ENCODE results near the gene CXCL14.

CXCL14 gene

DNA sequence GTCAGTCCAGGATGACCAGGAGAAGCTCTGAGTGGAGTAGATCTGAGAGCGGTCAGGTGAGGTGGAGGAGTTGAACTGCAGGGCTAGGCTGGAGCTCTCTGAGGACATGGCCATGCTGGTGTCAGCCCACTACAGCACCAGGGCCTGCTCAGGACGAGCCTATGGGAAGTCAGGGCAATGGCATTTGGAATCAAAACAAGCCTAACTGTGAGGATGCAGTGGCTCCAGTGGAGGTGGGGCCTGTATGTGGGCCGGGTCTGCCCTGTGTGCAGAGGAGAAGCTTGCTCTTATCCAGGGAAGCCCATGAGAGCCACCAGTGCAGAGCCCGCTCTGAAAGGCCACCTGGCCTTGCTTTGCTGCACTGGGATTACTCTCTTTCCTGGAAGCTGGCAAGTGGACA is 11.1 kb downstream of the CXCL14 start:
- no peak for DNase-seq (ENCODE audit: low read depth)

DNA sequence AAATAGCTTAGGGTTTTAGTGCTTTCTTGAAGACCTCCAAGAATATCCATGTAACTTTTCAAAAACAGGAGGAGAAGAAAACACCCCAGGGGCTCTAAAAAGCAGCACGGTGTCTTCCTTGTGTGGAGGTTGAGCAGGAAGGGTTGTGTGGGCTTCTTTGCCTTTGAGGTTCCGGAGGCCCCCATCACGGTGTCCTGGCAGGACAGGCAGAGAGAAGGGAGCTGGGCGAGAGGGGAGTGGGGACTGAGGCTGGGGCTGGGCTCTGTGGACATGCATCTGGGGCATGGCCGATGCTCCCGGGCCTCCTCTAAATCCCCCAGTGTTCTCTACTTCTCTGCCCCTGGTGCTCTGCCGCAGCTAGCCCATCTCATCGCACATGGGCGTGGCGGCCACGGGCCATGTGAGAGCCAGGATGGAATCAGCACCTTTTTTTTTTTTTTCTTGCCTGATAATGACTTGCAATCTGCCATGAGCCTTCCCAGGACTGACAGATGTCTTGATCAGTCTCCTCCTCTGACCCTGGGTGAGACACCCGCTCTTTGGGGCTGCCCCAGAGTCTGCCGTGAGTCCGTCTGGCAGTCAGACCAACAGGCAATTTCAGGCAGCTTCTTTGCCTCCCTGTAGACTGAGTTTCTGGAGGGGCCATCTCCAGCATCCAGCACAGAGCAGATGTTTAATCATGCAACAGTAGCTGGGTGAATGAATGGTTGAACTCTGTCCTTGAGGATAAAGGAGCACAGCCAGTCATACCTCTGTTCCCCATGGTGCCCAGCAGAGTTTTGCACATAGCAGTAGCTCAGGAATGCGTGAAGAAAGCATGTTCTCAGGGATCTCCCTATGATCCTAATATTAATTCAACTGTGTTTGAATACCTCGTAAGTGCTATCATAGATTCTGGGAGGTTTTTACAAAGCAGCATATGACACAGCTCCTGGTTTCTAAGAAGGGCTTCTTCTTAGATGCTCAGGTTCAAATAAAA is 12.1 kb downstream of the CXCL14 start:
- DNase-seq (ENCODE audit: low read depth) = no peak

DNA sequence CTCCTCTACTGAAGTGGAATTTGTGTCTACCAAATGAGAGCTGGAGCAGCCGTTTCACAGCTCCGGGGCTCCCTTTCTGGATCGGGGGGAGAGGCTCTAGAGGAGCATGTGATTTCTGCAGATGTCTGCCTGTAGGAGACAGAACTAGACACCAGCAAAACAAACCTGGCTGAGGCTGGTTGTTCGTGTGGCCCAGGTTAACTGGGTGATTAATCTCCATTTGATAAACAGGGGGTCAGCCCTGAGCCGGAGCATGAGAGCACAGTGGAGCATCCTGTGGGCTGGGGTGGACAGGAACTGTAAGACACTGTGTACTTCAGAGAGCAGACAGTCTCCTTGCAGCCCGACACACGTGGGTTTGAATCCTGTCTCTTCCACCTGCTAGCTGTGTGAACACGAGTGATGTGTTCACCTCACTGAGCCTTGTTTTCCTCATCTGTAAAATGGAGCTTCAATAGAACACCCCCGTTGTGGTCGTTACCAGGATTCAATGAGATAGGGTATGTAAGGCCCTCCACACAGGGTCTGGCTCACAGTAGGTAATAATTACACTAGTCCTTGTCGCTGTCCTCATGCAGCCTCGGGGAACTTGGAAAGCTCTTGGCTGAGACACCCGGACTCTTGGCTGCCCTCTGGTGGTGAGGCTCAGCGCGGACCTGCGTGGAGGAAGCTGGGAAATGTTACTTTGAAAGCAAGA is 12.9 kb downstream of the CXCL14 start:
- DNase-seq (ENCODE audit: low read depth) = no peak

DNA sequence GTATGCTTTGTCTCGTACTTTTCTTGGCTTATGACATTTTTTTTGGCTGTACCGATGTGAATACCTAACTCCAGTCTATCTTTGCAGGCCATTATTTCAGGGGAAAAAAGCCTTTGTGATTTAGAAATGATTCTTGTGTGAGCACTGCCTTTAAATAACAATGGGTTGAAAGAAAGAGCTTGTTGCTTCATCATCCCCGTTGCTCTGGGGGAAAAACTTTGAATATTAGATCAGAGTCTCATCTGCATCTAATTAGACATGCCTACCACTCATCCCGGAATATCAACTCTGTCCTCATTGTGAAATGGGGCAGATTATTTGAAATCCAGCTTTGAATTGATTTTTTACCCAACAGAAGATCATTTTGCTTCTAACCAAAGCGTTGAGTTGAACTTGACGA is 13.5 kb downstream of the CXCL14 start:
- no peak for DNase-seq (ENCODE audit: low read depth)

DNA sequence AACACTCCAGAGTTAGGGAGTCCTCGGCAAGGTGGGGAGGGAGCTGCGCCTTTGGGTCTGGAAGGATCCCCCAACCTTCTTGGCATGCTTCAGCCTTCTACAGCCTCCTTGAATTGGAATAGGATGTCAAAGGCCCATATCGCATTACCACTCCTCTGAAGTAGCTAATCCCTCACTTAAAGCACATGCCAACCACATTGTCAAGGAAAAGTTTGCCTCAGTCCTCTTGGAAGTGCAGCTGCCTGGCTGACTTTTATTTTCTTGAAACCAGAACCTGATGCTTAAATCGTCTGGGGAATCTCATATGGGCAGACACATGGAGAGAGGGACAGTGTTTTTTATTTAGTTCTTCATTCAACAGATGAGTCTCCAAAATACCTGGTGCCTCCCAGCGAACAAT is 14.5 kb downstream of the CXCL14 start:
- DNase-seq (ENCODE audit: low read depth) = no peak

DNA sequence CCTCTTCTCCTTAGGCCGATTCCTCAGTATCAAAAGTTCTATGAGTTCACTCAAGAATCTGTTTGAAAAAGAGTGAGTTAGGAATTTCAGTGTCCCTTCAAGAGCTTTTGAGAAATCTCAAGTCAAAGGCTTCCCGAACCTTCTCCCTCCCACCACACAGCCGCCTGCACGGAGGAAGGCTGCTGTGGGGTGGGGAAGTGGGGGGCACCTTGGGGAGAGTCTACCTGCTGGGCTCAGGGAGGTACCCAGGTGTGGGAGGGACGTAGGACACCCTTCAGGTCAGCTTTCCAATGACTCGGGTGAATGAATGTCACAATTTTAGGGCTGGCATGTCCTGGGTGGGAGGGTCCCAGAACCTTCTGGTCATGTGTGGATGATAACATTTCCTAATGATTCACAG is 17.5 kb downstream of the CXCL14 start:
- DNase-seq (ENCODE audit: low read depth) = no peak

DNA sequence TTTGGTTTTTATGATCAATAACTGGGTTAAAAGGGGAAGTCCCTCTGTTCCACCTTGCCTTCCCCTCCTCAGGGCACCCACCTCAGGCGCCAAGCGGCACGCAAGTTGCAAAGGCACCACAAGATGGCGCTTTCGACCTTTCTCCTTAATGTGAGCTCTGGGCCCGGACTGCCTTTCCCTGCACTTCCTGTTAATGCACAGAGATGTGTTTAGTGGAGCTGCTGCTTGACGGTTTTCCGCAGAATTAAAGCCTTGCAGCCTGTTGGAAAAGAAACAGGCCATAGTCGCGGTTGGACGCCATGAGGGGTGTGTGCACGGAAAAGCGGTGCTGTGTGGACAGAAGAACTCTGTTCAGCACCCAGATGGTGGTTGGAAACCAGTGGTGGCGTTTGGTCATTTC is 17.9 kb downstream of the CXCL14 start:
- DNase-seq (ENCODE audit: low read depth) = no peak

DNA sequence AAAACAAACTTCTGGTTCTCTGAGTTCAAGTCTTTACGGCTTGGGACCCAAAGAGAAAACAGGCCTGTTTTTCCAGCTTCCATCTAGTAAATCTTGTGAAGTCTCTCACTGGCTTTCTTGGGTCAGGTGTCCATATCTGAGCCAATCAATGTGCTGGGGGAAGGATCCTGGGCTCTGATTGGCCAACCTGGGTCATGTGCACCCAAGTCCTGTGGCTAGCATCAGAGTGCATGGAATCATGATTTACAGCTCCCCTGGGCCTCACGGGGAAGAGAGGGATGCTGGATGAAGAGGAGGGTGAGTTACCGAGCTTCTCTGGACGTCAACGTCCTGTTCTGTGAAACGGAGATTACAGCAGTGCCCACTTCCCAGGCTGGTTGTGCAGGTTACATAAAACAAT is 19.4 kb downstream of the CXCL14 start:
- DNase-seq (ENCODE audit: low read depth) = no peak

DNA sequence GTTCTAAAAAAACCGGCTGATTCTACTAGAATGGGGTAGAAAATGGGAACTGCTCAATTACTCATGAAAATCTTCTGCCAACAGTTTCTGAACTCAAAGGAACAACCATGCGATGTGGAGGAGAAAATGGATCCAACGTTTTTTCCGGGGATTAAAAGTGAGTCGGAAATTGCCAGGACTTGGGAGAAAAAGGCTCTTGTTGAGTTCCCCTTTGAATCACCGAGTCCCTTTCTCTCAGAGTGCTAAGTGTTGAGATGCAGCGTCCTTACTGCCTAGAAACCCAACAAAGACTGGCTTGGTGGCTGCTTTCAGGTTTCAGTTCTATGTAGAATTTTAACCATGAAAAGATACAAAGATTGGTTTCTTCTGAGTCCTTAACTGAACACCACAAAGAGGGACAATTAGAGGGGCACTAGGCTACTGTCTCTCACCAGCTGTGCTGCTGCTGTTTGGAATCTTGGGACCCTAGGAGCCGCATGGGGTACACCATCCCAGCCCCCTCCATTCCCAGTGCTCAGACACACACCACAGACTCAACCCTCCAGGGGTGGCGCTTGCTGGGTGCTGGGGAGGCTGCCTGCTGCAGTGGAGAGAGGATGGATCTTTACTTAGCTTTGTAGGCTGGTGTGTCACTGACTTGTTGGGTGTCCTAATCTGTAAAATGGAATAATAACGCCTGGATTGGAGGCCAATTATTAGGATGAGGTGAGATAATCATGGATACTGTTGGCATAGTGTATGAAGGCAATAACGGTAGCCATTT is 21.5 kb downstream of the CXCL14 start:
- no peak for DNase-seq (ENCODE audit: low read depth)

DNA sequence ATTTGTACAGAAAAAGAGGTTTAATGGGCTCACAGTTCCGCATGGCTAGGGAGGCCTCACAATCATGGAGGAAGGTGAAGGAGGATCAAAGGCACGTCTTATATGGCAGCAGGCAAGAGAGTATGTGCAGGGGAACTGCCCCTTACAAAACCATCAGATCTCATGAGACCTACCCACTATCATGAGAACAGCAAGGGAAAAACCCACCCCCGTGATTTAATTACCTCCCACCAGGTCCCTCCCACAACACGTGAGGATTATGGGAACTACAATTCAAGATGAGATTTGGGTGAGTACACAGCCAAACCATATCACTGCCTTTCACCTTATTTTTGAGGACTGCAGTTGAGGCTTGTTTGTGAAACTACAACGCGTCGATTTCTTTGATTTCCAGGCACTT is 22.2 kb downstream of the CXCL14 start:
- DNase-seq (ENCODE audit: low read depth) = no peak

DNA sequence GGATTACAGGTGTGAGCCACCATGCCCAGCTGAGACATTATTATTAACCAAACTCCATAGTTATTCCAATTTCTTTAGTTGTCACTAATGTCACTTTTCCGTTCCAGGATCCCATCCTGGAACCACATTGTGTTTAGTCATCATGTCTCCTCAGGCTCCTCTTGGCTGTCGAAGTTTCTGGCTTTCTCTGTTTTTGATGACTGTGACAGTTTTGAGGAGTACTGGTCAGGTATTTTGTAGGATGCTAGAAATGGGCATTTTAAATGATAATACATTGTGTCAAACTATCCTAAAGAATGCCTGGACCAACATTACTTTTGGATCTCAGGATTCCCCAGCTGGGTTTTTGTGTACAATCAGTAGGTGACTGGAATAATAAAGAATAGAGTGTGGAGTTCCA is 23.3 kb downstream of the CXCL14 start:
- DNase-seq (ENCODE audit: low read depth) = no peak

DNA sequence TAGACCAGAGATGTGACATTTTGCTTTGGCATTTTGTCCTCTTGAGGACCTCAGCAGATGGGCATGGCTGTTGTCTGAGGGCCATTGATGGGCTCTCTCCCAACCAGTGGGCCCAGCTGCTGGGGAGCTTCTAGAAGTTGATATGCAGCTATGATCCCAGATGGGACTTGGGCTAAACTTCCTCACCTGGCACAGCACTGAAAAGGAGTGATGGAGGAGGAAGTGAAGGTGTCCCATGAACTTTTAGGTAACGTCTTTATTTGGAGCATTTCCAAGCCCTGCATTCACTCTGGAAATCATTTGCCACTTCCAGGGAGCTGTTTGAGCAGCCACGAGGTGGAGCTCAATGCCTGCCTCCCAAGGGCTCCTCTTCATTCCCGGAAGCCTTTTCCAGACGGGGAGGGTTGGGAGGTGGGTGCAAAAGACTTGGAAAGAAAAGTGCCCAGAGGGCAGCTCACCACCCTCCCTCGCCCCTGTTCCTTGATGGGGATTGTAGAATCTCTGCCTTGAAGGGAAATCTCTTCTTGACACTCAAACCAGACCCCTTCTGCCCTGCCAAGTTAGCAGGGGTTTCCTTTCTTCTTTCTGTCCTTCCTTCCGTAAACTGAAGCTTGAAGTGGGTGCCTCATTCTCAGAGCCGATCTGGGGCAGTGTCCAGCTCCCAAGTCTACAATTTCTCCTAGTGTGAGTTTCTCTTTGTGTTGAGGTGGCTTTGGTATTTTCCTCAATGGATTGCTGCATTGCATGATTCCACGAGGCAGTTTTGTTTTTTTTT is 24.9 kb downstream of the CXCL14 start:
- no peak for DNase-seq (ENCODE audit: low read depth)

DNA sequence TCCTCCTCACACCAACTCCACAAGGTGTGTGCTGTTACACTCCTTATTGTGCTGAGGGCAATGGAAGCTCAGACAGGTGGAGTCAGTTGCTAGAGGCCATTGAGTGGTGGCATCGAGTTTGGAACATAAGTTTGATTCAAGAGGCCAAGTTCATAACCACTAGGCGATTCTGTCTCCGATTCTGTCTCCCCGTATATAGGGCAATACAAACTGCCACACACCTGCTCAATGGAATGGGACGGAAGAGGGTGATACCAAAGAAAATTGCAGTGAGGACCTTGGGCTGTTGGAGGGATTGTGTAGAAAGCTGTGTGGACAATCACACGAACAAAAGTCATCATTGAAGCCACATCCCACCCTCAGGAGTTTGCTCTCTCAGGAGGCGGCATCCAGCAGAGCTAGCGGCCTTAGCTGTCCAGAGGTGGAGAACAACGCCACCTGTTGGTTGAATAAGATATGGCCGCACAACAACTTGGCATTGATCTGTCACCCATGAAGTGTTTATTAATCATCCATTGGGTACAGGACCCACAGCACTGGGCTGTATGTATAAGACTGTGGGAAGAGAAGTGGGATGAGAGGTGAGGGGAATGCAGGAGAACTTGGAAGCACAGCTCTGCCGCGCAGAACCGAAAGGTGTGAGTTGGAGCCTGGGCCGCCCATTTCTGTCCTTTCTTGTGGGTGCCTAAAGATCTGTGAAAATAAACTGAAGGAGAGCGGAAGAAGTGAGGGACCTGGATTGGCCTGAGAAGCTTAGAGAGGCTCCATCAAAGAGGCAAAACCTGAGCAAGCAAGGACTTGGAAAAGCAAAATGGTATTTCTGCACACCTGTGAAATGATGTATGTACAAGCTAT is 27.0 kb downstream of the CXCL14 start:
- peak; percentile 27 for DNase-seq (ENCODE audit: low read depth)

DNA sequence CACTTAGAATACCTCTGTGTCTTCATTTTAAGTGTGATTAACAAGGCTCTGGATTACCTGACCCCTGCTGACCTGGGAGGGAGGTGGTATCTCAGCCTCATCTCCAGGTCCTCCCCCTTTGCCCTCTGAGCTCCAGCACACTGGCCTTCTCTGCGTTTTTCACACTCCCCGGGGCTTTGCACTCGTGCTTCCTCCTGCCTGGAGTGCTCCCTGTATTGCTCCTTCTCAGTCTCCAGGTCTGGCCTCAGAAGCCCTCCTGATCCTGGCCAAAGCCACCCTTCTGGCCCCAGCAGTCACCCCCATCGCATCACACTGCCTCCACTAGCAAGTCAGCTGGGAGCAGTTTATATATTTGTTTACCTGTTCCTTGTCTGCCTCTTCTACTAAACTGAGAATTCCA is 29.4 kb downstream of the CXCL14 start:
- no peak for DNase-seq (ENCODE audit: low read depth)

DNA sequence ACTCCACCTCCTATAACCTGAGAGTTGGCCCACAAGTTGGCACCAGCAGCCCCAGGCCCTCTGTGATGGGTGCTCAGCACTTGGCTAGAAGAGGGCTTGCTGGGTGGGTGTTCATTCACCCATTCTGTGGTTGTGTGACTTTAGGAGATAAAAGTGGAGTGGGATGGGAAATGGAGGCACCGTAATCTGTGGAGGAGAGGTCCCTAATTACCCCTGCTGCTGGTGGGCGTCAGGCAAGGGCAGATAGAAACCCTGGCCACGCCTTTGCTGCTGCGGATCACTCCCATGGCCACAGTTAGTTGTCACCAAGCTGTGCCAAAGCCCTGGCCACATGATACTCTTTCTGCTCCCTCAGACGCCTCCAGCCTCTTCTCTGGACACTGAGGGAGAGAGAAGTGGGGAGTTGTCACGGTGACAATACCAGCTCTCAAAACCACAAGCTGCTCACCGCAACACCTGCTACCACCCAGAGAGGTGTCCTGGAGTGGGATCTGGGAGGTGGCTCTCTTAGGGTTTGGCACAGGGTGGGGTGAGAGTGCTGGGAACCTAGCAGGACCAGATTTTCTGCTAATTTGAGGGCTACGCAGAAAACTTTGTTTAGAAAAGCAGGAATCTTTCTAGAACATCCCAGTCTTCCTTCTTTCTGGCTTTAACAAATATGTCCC is 31.1 kb downstream of the CXCL14 start:
- no peak for DNase-seq (ENCODE audit: low read depth)

DNA sequence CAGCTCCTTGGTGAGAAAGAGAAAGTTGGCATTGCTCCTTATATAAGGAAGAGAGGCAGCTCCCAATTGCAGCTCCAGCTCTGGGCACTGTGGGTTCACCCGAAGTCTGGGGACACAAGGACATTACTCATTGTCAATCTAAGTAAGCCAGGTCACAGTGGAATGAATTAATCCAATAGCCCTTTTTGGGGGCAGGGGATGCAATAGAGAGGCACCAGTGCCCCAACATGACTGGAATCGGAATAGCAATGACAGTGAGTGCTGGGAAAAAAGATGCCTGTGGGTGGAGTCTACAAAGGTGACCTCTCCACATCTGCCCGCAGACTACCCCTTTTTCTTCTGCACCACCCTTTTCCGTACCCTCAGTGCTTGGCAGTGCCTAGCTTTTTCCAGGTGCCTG is 31.9 kb downstream of the CXCL14 start:
- DNase-seq (ENCODE audit: low read depth) = no peak

DNA sequence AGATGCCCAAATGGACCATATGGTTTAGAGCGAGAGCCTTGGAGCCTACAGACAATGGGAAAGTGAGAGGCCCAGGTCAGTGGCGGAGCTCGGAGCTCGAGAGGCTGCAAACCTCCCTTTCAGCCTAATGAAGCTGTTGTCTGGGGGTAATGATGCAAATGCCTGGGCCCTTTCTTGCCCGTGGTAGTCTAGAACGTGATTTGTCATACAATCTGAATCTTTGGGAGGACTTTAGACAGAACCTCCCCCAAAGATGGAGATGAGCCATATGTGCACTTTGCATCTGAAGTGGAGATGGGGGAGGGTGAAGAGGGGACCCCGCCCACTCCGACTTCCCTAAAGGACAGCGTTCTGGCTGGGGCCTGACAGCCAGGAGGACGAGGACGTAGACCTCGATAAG is 32.7 kb downstream of the CXCL14 start:
- DNase-seq (ENCODE audit: low read depth) = no peak

DNA sequence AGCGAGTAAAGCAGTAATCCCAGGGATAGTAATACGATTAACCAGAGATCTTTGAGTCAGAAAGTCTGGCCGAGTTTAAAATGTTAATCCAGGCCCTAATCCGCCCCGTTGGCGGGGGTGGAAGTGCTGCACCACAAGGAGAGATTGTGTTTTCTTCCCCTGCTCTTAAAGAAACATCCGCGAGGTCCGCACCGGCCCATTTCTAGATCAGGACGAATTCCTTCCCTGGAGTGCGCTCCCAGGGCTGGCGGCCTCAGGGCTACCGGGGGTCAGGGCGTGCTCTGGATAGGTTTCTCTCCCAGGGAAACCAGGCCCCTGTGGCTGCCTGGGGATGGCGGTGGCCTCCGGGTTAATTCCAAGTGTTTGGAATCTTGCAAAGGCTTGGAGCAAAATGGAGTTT is 33.7 kb downstream of the CXCL14 start:
- no peak for DNase-seq (ENCODE audit: low read depth)

DNA sequence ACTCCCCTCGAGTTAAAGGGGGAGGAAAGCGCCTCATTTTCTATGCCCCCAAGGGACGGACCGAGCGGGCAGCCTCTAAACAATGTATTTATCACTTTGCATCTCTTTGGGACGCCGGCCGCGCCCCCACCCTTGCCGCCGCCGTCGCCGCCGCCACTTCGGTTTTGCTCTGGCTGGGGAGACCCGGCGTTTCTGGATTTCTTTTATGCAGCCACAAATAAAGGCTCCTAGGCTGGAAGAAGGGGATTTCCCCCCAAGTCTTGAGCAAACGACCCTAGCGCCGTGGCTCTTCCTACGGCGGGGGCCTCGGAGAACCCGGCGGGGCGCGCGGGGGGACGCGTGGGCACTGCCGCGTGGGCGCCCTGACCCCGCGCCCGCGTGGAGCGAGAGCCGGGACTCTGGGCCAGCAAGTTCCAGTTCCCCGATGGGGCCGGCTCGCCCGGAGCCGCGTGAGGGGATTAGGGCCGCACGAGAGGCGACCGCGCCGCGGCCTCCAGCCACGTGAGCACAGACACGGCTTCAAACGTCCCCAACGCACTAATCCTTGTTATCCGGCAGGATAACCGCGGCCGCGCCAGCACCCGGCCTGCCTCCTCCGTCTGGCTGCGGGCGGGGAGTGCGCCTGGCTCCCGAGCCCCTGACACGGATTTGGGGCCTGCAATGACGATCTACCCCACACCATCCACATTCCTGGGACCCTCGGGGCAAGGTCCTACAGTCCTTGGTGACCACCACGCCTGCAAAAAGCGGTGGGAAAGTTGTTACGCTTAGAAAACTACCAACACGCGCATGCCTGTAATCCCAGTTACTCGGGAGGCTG is 35.1 kb downstream of the CXCL14 start:
- DNase-seq (ENCODE audit: low read depth) = no peak
